ENCODE data around the gene KLHL22. TPM values are rescaled to one million over a fixed set of nuclear protein-coding genes. Genes with fewer than 3 reads are reported as not detected.

KLHL22 gene
- total RNA-seq, 1 experiment from 2014 or later, result 26.5 TPM

DNA sequence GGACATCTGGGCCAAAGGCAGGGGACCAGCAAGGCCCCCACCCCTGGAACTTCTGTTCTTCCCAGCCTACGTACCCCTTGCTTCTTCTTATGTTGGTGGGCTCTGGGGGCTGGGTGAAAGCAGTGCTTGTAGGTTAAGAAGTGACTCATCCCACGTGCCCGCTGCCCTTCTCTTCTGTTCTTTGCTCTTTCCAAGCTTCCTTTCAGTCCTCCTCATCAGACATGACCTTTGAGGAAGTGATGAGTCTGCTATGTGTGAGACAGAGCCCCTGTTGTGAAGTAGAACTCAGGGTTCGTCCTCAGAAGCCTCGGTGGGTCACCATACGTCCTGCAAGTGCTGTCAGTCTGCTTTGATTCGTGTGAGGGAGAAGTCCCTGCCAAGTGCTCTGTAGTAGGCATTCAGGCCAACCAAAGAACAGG is 24.5 kb upstream of the KLHL22 start:
- no TSS peak for BruUV-seq (replicated peaks)
- intact Hi-C loops (cut with micrococcal nuclease; ENCODE audit: unreplicated experiment), result no loop called here
- no peak for DNase-seq
- H3K27ac Mint-ChIP-seq (ENCODE audit: unreplicated experiment), result no peak overlapping the region
- no peaks in the 10 kb centered on the region for H3K9me3 Mint-ChIP-seq (ENCODE audit: low read depth, unreplicated experiment)
- H3K27me3 Mint-ChIP-seq (ENCODE audit: unreplicated experiment), result no peaks in the 10 kb centered on the region
- TF ChIP-seq CTCF (IDR thresholded peaks at IDR 0.05; ENCODE audit: unreplicated experiment), result no peak
- peaks cover 29% of the 10 kb centered on the region for H3K4me1 Mint-ChIP-seq (ENCODE audit: low read depth, unreplicated experiment)
- CTCF ChIA-PET, result interaction anchor here (0.5 to 0.6 kb wide), 2 partner anchors 23 to 46 kb away, joined by 3 to 4 read pairs; no protein-coding TSS in a partner anchor
- peaks cover 36% of the 10 kb centered on the region for H3K36me3 Mint-ChIP-seq (ENCODE audit: insufficient read depth, unreplicated experiment)
- no peak overlapping the region for H3K4me3 Mint-ChIP-seq (ENCODE audit: low read depth, unreplicated experiment)

GRCh38 chr22:20519558-20519957 is 24.0 kb upstream of the KLHL22 start:
- intact Hi-C loops (cut with micrococcal nuclease; ENCODE audit: unreplicated experiment), result no loop called here
- Mint-ChIP-seq H3K9me3 (ENCODE audit: low read depth, unreplicated experiment) (no peaks in the 10 kb centered on the region), H3K4me3 (ENCODE audit: low read depth, unreplicated experiment) (no peak overlapping the region), H3K27ac (ENCODE audit: unreplicated experiment) (no peak overlapping the region), H3K36me3 (ENCODE audit: insufficient read depth, unreplicated experiment) (peaks cover 37% of the 10 kb centered on the region), H3K4me1 (ENCODE audit: low read depth, unreplicated experiment) (peaks cover 32% of the 10 kb centered on the region), H3K27me3 (ENCODE audit: unreplicated experiment) (no peaks in the 10 kb centered on the region)
- DNase-seq, result no peak
- CTCF ChIA-PET, result interaction anchor here (0.5 to 0.6 kb wide), 2 partner anchors 23 to 47 kb away, joined by 3 to 4 read pairs; no protein-coding TSS in a partner anchor
- no peak for TF ChIP-seq CTCF (IDR thresholded peaks at IDR 0.05; ENCODE audit: unreplicated experiment)
- BruUV-seq (replicated peaks), result no TSS peak

DNA sequence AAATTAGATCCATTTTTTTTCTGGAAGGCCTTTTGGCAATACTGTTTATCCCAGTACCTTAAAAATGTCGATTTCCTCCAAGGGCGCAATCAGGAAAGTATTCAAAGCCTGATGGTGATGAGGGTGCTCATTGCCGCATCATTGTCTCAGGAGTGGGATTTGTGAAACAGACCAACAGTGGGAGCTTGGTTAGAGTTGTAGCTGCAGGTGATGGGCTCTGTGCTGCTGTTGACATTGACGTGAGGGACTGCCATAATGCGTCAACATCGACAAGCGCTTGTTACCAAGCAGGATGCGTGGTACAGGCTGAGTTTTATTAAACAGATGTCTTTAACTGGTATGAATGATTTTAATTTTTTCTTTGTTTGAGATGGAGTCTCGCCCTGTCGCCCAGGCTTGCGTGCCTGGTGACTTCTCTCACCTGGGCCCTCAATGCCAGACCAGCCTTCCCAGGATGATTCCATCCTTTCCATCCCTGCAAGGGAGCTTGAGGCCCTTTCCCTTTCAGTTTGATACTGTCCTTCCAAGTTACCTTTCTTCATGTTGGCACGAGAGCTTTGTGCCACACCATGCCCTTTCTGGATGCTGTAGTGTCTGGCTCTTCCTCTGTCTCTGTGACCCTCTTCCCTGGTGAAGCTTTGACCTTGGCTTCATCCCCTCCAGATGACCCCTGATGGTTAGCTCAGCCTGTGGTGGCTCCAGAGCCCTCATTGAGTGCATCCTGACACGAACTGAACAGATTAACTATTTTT is 22.4 kb upstream of the KLHL22 start:
- H3K27ac Mint-ChIP-seq (ENCODE audit: unreplicated experiment), result no peak overlapping the region
- CTCF ChIA-PET, result interaction anchor here (1.4 kb wide), 1 partner anchor 8 kb away, joined by 3 read pairs; no protein-coding TSS in a partner anchor
- H3K9me3 Mint-ChIP-seq (ENCODE audit: low read depth, unreplicated experiment), result no peaks in the 10 kb centered on the region
- intact Hi-C loops (cut with micrococcal nuclease; ENCODE audit: unreplicated experiment), result no loop called here
- peaks cover 44% of the 10 kb centered on the region for H3K4me1 Mint-ChIP-seq (ENCODE audit: low read depth, unreplicated experiment)
- no peak overlapping the region for H3K4me3 Mint-ChIP-seq (ENCODE audit: low read depth, unreplicated experiment)
- no peak for TF ChIP-seq CTCF (IDR thresholded peaks at IDR 0.05; ENCODE audit: unreplicated experiment)
- H3K36me3 Mint-ChIP-seq (ENCODE audit: insufficient read depth, unreplicated experiment), result peaks cover 27% of the 10 kb centered on the region
- no peaks in the 10 kb centered on the region for H3K27me3 Mint-ChIP-seq (ENCODE audit: unreplicated experiment)
- DNase-seq, result no peak
- no TSS peak for BruUV-seq (replicated peaks)

- Mint-ChIP-seq H3K4me1 (ENCODE audit: low read depth, unreplicated experiment) (peaks cover 41% of the 10 kb centered on the region), H3K27me3 (ENCODE audit: unreplicated experiment) (no peaks in the 10 kb centered on the region), H3K9me3 (ENCODE audit: low read depth, unreplicated experiment) (no peaks in the 10 kb centered on the region), H3K27ac (ENCODE audit: unreplicated experiment) (no peak overlapping the region), H3K36me3 (ENCODE audit: insufficient read depth, unreplicated experiment) (peaks cover 27% of the 10 kb centered on the region), H3K4me3 (ENCODE audit: low read depth, unreplicated experiment) (no peak overlapping the region)
- intact Hi-C loops (cut with micrococcal nuclease; ENCODE audit: unreplicated experiment), result no loop called here
- DNase-seq, result no peak
- CTCF ChIA-PET, result interaction anchor here (1.4 kb wide), 1 partner anchor 9 kb away, joined by 3 read pairs; no protein-coding TSS in a partner anchor
- no peak for TF ChIP-seq CTCF (IDR thresholded peaks at IDR 0.05; ENCODE audit: unreplicated experiment)
- no TSS peak for BruUV-seq (replicated peaks)
Observed at GRCh38 chr22:20517422-20517821, 21.8 kb upstream of the KLHL22 start.
